NOMO-1 treated with DMSO at 0.1 percent for 48 hours (cell line): ENCODE data around the gene CMC2.
A peak's percentile ranks its signal among the peaks of the same experiment; 100 is the strongest.

Experiments
- DNase-seq: peaks from one replicate; lab custom pipeline; 2025; ENCODE audit not compliant: unreplicated experiment; lab: John Stamatoyannopoulos, UW

Gene CMC2

GRCh38 chr16:81006813-81007695 is at the start of gene CMC2, which contains the start of gene CENPN:
Gene CMC2 (minus strand): TSS chr16:81006885. CDS start chr16:80997394, 9,491 bp downstream.
Gene CENPN (plus strand): TSS chr16:81007214. CDS start chr16:81011940, 4,726 bp downstream.
- peak; percentile 98 for DNase-seq

- no peak for DNase-seq
These were observed 47.1 kb upstream of the CMC2 start for GRCh38 chr16:81053761-81054160.

- DNase-seq = no peak
These were observed 36.1 kb upstream of the CMC2 start for GRCh38 chr16:81042821-81043220.

- DNase-seq = no peak
These were observed 35.0 kb upstream of the CMC2 start for GRCh38 chr16:81041696-81042095.

GRCh38 chr16:81040842-81041241 is 34.2 kb upstream of the CMC2 start:
- no peak for DNase-seq

GRCh38 chr16:81040131-81040530 is 33.4 kb upstream of the CMC2 start:
- no peak for DNase-seq

GRCh38 chr16:81036751-81037350 is 30.2 kb upstream of the CMC2 start:
- peak; percentile 14 for DNase-seq

- peak; percentile 15 for DNase-seq
These were observed 29.5 kb upstream of the CMC2 start for GRCh38 chr16:81035975-81036750.

GRCh38 chr16:81035398-81035974 is 28.8 kb upstream of the CMC2 start, which contains the start of gene ATMIN:
Gene ATMIN (plus strand): TSS chr16:81035842. CDS start chr16:81035871, 29 bp downstream.
- peak; percentile 79 for DNase-seq

- DNase-seq = no peak
These were observed 23.4 kb upstream of the CMC2 start for GRCh38 chr16:81029930-81030604.

- DNase-seq = no peak
These were observed 19.7 kb upstream of the CMC2 start for GRCh38 chr16:81026429-81026828.

- DNase-seq = no peak
These were observed 11.8 kb upstream of the CMC2 start for GRCh38 chr16:81018496-81018895.

- DNase-seq = no peak
These were observed 8.0 kb upstream of the CMC2 start for GRCh38 chr16:81014672-81015071.

GRCh38 chr16:81012974-81013373 is 6.3 kb upstream of the CMC2 start:
- DNase-seq = no peak

- DNase-seq = no peak
These were observed 1.8 kb upstream of the CMC2 start for GRCh38 chr16:81008505-81008789.

- DNase-seq = peak; percentile 62
These were observed 373 bp downstream of the CMC2 start for GRCh38 chr16:81006211-81006812.

GRCh38 chr16:81005610-81006161 is 999 bp downstream of the CMC2 start:
- no peak for DNase-seq

- peak; percentile 72 for DNase-seq
These were observed 1.9 kb downstream of the CMC2 start for GRCh38 chr16:81004646-81005353.
